Prostate gland (tissue), 2 donors: ENCODE results near the gene SLC9C1. TPM values are rescaled to one million over a fixed set of nuclear protein-coding genes. Genes with fewer than 3 reads are reported as not detected.

ENCODE experiments used
- DNase-seq: peaks from one replicate; pipeline ENCODE4 v3.0.0-alpha.2; 2019; ENCODE audit warnings: low spot score
- H3K27ac ChIP-seq, 2 donors: fragments of 200-600 bp; sonication (generic); 2 replicates each; pipeline ENCODE4 v1.5.1; 2017 to 2019
- H3K27me3 ChIP-seq: fragments of 200-600 bp; sonication (generic); replicated peaks from 2 replicates; pipeline ENCODE4 v1.5.1; 2019; ENCODE audit not compliant: insufficient read depth
- H3K36me3 ChIP-seq, 2 donors: fragments of 200-600 bp; sonication (generic); 1 replicate in 1 of 2; 2 replicates in 1 of 2; pipeline versions ENCODE4 v1.5.1 to v1.8.1; 2017 to 2019
- H3K4me1 ChIP-seq: fragments of 200-600 bp; sonication (generic); replicated peaks from 2 replicates; pipeline ENCODE4 v1.5.1; 2019
- H3K4me3 ChIP-seq, 2 donors: fragments of 200-600 bp; sonication (generic); 2 replicates each; pipeline ENCODE4 v1.5.1; 2017 to 2019
- H3K9me3 ChIP-seq: fragments of 200-600 bp; sonication (generic); 2 replicates; pipeline ENCODE4 v1.5.1; 2017
- POLR2A ChIP-seq: fragments of 450-650 bp; IDR thresholded peaks from one replicate; pipeline ENCODE4 v1.6.1; 2016; ENCODE audit warnings: antibody characterized with exemption, mild to moderate bottlenecking
- POLR2AphosphoS5 ChIP-seq: sonication (generic); formaldehyde crosslinking; IDR thresholded peaks from one replicate; pipeline ENCODE4 v1.6.1; 2017; ENCODE audit warnings: antibody characterized with exemption
- WGBS: methylation state at CpG from one replicate; pipeline ENCODE4 v1.1.5; 2018; 5-methylcytosine and 5-hydroxymethylcytosine counted together
- intact Hi-C: fragments of 100-400 bp; cut with DNase I; formaldehyde crosslinking; loops from one replicate; pipeline ENCODE4 v1.14.2; 2022
- total RNA-seq, 2 donors: library from RNA; depleted of rRNA; stranded (reverse); fragments of >200 nt; gene quantifications; one replicate each; pipeline ENCODE4 v1.1.0, GENCODE V29; 2016
- TF ChIP-seq, protein P1 (sequence below), 4 experiments: fragments of 200-600 bp in 2 of 4; fragments of 450-650 bp in 2 of 4; sonication (generic) in 2 of 4; IDR thresholded peaks; 1 replicate in 3 of 4; 2 replicates in 1 of 4; pipeline ENCODE4 v1.5.1; 2016 to 2019; ENCODE audit warnings: antibody characterized with exemption in 4 of 4, mild to moderate bottlenecking in 2 of 4, moderate library complexity in 2 of 4

SLC9C1 gene
- total RNA-seq, 2 donors from 2014 or later, result 0.91 TPM; not detected in 1

DNA sequence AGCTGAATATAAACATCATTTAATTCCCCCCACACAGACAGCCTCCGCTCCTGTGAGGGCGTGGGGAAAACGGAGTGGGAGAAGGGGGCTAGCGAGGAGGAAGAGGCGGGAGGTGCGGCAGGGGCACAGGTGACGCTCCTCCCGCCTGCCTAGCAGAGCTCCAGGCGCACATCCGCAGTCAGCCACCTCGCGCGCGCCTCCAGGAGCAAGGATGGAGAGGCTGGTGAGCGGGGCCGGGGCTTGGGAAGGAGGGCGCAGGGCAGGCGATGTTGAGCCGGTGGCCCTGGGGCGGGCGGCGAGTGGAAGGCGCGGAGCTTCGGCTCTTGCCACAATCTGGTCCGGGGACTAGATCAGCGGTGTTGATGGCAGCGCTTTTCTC lies 39.0 kb upstream of the SLC9C1 start, which contains the start of gene CD200:
CD200 (plus strand) TSS at position 155 of the 379 bp plus-strand sequence; CDS start at position 212, 57 bp downstream.
- Histone ChIP-seq H3K4me3 (peak within 1 kb of the TSS; percentile 31 to 50), H3K4me1 (no peaks in the 10 kb centered on the region), H3K9me3 (no peaks in the 10 kb centered on the region), H3K27me3 (no peaks in the 10 kb centered on the region), H3K36me3 (no peaks in the 10 kb centered on the region), H3K27ac (peak within 1 kb of the TSS; percentile 67)
- TF ChIP-seq POLR2A, result peak; percentile 56
- no peak for TF ChIP-seq POLR2AphosphoS5
- TF ChIP-seq, protein P1, sequence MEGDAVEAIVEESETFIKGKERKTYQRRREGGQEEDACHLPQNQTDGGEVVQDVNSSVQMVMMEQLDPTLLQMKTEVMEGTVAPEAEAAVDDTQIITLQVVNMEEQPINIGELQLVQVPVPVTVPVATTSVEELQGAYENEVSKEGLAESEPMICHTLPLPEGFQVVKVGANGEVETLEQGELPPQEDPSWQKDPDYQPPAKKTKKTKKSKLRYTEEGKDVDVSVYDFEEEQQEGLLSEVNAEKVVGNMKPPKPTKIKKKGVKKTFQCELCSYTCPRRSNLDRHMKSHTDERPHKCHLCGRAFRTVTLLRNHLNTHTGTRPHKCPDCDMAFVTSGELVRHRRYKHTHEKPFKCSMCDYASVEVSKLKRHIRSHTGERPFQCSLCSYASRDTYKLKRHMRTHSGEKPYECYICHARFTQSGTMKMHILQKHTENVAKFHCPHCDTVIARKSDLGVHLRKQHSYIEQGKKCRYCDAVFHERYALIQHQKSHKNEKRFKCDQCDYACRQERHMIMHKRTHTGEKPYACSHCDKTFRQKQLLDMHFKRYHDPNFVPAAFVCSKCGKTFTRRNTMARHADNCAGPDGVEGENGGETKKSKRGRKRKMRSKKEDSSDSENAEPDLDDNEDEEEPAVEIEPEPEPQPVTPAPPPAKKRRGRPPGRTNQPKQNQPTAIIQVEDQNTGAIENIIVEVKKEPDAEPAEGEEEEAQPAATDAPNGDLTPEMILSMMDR (IDR thresholded peaks at IDR 0.05), result peak in 1 of 4 experiments; percentile 22
- under 1% methylated on average over 28 of the region's 28 CpGs for WGBS
- intact Hi-C loops, result no loop called here
- DNase-seq, result peak; percentile 51

DNA sequence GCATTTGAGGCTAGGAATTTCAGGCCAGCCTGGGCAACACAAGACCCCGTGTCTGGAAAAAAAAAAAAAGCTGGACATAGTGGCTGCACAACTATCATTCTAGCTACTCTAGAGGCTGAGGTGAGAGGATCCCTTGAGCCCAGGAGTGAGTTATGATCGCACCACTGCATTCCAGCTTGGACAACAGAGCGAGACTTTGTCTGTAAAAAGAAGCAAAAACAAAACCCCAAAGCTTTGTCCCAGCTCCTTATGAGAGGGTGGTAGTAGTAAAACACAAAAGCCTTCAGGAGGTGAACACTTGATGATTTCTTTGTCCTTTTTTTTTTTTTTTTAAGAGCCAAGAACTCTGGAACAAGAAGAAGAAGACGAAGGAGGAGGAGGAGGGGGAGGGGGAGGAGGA lies 37.8 kb upstream of the SLC9C1 start:
- H3K27ac ChIP-seq, result no peak overlapping the region
- 85% methylated on average over 4 of the region's 4 CpGs for WGBS

DNA sequence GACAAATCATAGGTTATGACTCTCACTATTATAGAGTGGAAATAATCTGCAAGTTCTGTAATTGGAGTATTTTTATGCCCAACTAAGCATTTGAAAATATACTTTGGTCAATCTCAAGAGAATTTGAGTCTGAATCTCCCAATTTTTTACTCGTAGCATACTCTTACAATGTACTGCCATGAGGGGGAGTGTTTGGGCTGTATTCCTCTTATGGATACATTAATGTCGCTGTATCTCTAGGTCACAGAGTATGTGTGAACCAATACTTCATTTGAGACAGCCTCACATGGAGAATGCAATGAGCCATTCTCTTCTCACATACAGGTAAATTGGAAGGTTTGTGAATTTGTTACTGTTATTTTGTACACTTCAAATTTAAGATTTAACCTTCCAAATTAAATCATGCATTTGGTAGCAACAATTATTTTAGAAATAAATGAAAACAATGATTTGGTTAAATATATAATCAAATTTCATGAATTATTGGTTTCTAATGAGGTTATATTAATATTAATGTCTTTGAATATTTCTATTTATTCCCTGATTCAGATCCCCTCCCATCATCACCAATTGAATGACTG lies 33.4 kb upstream of the SLC9C1 start:
- Histone ChIP-seq H3K36me3 (no peaks in the 10 kb centered on the region), H3K9me3 (no peaks in the 10 kb centered on the region), H3K4me1 (no peaks in the 10 kb centered on the region), H3K27ac (no peak overlapping the region), H3K4me3 (no peak overlapping the region), H3K27me3 (no peaks in the 10 kb centered on the region)
- peak; percentile 33 for DNase-seq
- 4% methylated on average over 2 of the region's 2 CpGs for WGBS
- intact Hi-C loops, result no loop called here
- no peak for TF ChIP-seq POLR2A
- TF ChIP-seq, protein P1 (IDR thresholded peaks at IDR 0.05), result peak in 3 of 4 experiments; percentile 42 to 73 (median 66)

More for the DNA sequence above, 37.8 kb upstream of the SLC9C1 start:
- DNase-seq, result no peak
- H3K36me3 ChIP-seq, result no peaks in the 10 kb centered on the region
- intact Hi-C loops, result no loop called here
- H3K27me3 ChIP-seq, result no peaks in the 10 kb centered on the region
- H3K9me3 ChIP-seq, result no peaks in the 10 kb centered on the region
- no peak for TF ChIP-seq POLR2AphosphoS5
- TF ChIP-seq, protein P1 (IDR thresholded peaks at IDR 0.05), result no peak
- no peak for TF ChIP-seq POLR2A
- no peaks in the 10 kb centered on the region for H3K4me1 ChIP-seq
- no peak overlapping the region for H3K4me3 ChIP-seq

DNA sequence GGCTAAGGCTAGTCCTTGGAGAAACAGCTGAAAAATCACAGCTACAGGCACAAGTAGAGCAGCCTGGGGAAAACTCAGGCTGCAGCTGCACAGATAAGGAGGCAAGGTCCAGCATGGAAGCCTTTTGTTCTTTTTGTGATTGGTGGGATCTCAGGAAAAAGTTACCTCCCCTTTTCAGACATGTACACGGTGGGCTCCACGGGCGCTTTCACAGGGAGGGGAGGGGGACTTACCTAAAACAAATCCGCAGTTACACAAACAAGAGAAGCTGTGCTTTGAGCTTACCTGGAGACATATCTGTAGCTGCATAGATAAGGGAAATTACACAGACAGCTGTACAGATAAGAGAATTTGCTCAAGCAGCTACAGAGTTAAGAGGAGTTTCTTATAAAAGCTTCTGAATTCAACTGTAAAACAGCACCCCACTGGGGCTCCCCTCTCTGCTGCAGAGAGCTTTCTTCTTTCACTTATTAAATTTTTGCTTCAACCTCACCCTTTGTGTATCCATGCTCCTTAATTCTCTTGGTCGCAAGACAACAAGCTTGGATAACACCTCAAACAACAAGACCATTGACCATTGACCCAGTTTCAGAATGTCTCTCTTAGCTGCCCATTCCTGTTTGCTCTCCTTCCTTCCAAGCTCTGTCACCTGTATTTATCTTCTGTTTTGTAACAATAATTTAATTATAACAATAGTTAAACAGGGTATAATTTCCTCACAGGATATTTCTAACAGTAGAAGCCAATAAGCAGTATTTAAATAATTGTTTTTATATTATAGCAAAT lies 28.0 kb upstream of the SLC9C1 start:
- no peak overlapping the region for H3K27ac ChIP-seq
- H3K27me3 ChIP-seq, result no peaks in the 10 kb centered on the region
- 33% methylated on average over 5 of the region's 5 CpGs for WGBS
- H3K4me1 ChIP-seq, result no peaks in the 10 kb centered on the region
- H3K9me3 ChIP-seq, result no peaks in the 10 kb centered on the region
- no peak overlapping the region for H3K4me3 ChIP-seq
- no peaks in the 10 kb centered on the region for H3K36me3 ChIP-seq
- DNase-seq, result no peak
- TF ChIP-seq POLR2A (no peak), POLR2AphosphoS5 (no peak)
- TF ChIP-seq, protein P1 (IDR thresholded peaks at IDR 0.05), result no peak
- intact Hi-C loops, result no loop called here
